ENCODE results near the gene CDKL5.
"Not testable (repeated sequence)": the region's sequence is repeated elsewhere in the genome, so short reads cannot be mapped to it uniquely, and the experiment has no call there.

Gene CDKL5

GRCh38 chrX:18425199-18426003 is at the start of gene CDKL5:
Gene CDKL5 (plus strand): TSS chrX:18425608. CDS start chrX:18507097, 81,489 bp downstream.
- DNase-seq (ENCODE audit: low read depth in 3 of 3), result peak; percentile 77 to 94 (median 92)

GRCh38 chrX:18377796-18378195 is 47.6 kb upstream of the CDKL5 start:
- peak in 1 of 3 donors; percentile 8 for DNase-seq (ENCODE audit: low read depth in 3 of 3)

- no peak for DNase-seq (ENCODE audit: low read depth in 3 of 3)
Observed at GRCh38 chrX:18389966-18390365, 35.4 kb upstream of the CDKL5 start.

DNA sequence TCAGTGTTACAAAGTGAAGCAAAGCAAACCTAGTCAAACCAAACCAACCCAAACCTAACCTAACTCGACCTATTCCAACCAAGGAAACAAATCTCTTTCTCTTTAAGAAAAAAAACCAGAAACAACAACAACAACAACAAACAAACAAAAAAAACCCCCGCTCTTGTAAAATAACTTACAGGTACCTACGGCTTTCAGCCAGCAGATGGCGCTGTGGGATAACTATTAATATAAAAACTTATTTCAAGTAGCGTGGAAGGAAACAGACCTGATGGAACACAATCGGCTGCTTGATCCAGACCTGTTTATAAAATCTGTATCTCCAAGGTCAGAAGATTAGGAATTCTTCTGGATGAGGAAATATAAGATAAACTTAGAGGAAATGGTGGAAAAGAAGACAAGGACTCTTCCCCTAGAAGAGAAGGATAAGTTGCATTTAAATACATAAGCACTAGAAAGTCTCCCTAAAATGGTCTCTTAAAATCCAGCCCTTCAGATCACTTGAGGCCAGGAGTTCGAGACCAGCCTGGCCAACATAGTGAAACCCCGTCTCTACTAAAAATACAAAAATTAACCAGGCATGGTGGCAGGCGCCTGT is 34.4 kb upstream of the CDKL5 start:
- DNase-seq (ENCODE audit: low read depth in 3 of 3), result peak in 2 of 3 donors; percentile 41 to 49

- DNase-seq (ENCODE audit: low read depth in 3 of 3), result no peak
Observed at GRCh38 chrX:18394477-18394876, 30.9 kb upstream of the CDKL5 start.

- DNase-seq (ENCODE audit: low read depth in 3 of 3), result no peak
Observed at GRCh38 chrX:18401848-18402213, 23.6 kb upstream of the CDKL5 start.

- no peak for DNase-seq (ENCODE audit: low read depth in 3 of 3)
Observed at GRCh38 chrX:18406531-18407266, 18.7 kb upstream of the CDKL5 start.

DNA sequence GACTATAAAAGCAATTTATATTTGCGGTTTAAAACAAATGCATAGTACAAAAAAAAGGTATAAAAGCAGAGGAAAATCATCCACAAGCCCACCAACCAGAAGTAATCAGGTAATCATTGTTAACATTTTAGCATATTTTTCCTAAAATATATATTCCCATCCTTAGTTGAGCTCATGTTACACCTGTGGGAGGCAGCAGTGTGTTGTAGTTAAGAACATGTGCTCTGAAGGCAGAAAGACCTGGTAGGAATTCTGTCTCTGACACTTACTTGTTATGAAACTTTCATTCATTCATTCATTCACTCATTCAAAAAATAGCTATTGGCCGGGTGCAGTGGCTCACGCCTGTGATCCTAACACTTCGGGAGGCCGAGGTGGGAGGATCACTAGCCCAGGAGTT is 15.4 kb upstream of the CDKL5 start:
- no peak for DNase-seq (ENCODE audit: low read depth in 3 of 3)

- no peak for DNase-seq (ENCODE audit: low read depth in 3 of 3)
Observed at GRCh38 chrX:18415386-18415785, 10.0 kb upstream of the CDKL5 start.

DNA sequence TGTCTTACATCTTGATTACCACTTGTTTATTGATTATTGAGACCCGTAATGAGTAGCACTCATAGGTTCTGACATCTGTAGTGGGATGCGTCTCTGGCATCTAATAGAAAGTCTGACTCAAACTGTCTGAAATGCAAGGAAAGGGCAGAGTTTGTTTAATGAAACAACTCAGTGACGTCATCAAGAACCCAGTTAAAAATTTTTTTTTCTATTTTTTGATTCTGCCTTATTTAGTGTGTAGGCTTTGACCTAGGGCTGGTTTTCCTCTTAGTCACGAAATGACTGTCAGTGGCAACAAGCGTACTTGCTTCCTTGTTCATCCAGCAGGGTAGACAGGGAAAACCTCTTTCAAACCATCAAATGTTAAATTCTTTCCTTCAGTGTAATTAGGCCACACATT is 3.1 kb upstream of the CDKL5 start:
- no peak for DNase-seq (ENCODE audit: low read depth in 3 of 3)

DNA sequence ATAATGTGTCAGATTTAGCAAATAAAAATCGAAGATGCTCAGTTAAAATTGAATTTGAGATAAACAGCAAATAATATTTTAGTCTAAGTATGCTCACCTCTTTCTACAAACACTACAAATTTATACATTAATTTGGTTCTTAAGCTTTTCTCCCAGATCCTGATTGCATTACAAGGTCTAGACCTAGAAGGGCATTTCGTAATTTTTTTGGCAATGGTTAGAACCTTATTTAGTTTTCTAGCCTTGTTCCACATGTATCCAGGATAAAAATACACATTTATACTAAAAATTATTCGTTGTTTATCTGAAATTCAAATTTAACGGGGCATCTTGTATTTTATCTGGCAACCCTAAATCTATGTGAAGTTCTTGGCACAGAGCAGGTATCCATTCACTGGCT is 2.5 kb upstream of the CDKL5 start:
- DNase-seq (ENCODE audit: low read depth in 3 of 3), result no peak

DNA sequence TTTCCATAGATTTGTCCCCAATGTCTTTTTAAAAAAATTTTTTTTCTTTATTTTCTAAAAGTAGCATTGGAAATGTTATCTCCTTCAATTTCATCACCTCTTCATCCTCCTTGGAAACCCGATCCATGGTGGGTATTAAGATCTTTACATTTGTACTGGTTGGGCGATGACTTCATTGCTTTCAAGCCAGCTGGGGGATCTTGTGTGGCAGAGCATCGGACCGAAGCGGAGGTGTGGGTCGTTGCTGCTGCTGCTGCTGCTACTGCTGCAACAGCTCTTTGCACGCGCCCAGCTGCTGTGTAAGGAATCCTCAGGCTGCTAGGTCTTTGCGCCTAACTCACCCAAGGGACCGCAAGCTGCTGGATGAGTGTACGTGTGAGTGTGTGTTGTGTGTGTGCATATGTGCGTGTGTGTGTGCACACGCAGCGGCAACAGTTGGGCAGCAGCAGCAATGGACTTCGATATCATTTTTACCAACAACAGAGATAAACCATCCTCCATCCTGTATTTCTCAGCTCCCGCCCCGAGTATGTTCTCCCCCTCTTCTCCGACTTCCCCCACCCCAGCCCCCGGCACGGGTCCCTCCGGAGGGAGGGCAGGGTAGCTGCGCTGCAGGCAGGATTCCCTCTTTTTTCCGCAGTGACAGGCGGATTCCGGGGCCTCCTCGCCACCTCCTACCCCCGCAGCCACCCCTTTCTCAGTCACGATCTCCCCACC is 768 bp upstream of the CDKL5 start:
- DNase-seq (ENCODE audit: low read depth in 3 of 3), result peak in 1 of 3 donors; percentile 11

GRCh38 chrX:18426004-18426320 is 554 bp downstream of the CDKL5 start:
- no peak for DNase-seq (ENCODE audit: low read depth in 3 of 3)

DNA sequence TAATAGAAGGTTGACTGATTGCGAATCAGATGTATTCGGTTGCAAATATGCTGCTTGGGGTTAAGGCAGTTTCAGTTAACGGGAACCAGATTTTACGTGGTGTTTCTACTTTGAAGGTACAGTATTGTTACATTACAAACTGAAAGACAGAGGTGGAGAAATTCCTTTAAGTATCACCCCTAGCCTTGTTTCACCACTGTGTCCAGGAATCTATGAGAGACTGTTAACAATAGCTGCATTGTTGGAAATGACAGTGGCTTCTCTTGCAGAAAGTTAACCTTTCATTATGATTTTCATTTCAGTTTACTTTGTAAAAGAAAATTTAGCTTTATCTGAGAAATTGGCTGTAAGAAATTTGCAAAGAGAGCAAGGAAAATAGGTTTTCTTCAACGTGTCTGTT is 2.6 kb downstream of the CDKL5 start:
- no peak for DNase-seq (ENCODE audit: low read depth in 3 of 3)

DNA sequence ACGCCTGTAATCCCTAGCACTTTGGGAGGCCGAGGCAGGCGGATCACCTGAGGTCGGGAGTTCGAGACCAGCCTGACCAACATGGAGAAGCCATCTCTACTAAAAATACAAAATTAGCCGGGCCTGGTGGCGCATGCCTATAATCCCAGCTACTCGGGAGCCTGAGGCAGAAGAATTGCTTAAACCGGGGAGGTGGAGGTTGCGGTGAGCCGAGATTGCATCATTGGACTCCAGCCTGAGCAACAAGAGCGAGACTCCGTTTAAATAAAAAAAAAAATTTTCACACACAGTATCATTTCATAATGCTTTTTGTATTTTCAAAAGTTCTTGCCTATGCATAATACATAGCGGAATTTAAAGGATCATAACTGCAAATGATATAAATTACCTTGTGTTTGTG is 7.9 kb downstream of the CDKL5 start:
- not testable (repeated sequence) for DNase-seq (ENCODE audit: low read depth in 3 of 3)

- DNase-seq (ENCODE audit: low read depth in 3 of 3), result no peak
Observed at GRCh38 chrX:18434896-18435295, 9.5 kb downstream of the CDKL5 start.

GRCh38 chrX:18436017-18436416 is 10.6 kb downstream of the CDKL5 start:
- DNase-seq (ENCODE audit: low read depth in 3 of 3), result no peak

GRCh38 chrX:18440835-18441234 is 15.4 kb downstream of the CDKL5 start:
- no peak for DNase-seq (ENCODE audit: low read depth in 3 of 3)

GRCh38 chrX:18441780-18442367 is 16.5 kb downstream of the CDKL5 start:
- no peak for DNase-seq (ENCODE audit: low read depth in 3 of 3)

DNA sequence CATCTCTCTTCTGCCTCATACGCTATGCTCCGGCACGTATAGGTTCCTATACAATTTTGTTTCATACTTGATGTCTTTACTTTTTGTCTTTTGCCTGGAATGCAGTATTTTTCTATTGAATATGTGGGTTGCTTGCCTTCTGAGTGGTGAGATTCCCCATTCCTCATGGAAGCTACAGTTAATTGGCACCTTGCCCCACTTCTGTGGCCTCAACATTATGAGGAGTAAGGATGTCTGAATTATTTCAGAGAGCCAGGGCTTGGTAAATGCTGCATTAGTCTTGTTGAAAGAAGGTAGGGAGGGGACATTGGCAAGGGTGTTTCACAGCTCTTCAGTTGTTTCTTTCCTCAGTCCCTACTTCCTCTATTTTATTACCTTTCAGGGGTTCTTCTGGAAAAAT is 23.0 kb downstream of the CDKL5 start:
- no peak for DNase-seq (ENCODE audit: low read depth in 3 of 3)

- no peak for DNase-seq (ENCODE audit: low read depth in 3 of 3)
Observed at GRCh38 chrX:18449236-18449635, 23.8 kb downstream of the CDKL5 start.

DNA sequence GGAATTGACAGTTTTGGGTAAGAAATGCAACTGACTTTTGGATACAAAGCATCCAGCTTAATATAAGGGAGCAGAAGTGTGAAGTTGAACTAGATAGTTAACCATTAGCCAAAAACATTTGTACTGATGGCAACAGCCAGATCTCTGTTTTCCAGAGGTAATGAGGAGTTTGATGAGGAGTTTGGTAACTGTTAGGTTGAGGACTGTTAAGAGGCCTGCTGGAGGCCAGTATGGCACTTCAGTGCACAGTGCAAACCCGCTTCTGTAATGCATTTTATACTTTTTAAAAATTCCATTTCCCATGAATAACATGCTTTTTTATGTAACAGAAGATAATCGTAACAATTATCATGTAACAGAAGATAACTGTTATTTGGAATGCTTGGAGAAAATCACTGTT is 30.0 kb downstream of the CDKL5 start:
- no peak for DNase-seq (ENCODE audit: low read depth in 3 of 3)
